Gastroesophageal sphincter (tissue), 3 donors: Measurements from ENCODE around the gene ARF1.

ENCODE experiments used
- CTCF ChIP-seq, 4 experiments: fragments of 200-600 bp in 2 of 4; fragments of 450-650 bp in 2 of 4; sonication (generic) in 1 of 4; IDR thresholded peaks; one replicate each; pipeline ENCODE4 v1.5.1; 2017 to 2019; ENCODE audit warnings: antibody characterized with exemption in 4 of 4, mild to moderate bottlenecking in 2 of 4, moderate library complexity in 2 of 4
- EP300 ChIP-seq: sonication (generic); formaldehyde crosslinking; IDR thresholded peaks from one replicate; pipeline ENCODE4 v1.6.1; 2017; ENCODE audit warnings: antibody characterized with exemption, mild to moderate bottlenecking
- POLR2A ChIP-seq, 2 donors: fragments of 450-650 bp; IDR thresholded peaks; one replicate each; pipeline ENCODE4 v1.6.1; 2017; ENCODE audit warnings: antibody characterized with exemption in 2 of 2, mild to moderate bottlenecking in 2 of 2, moderate library complexity in 1 of 2

DNA sequence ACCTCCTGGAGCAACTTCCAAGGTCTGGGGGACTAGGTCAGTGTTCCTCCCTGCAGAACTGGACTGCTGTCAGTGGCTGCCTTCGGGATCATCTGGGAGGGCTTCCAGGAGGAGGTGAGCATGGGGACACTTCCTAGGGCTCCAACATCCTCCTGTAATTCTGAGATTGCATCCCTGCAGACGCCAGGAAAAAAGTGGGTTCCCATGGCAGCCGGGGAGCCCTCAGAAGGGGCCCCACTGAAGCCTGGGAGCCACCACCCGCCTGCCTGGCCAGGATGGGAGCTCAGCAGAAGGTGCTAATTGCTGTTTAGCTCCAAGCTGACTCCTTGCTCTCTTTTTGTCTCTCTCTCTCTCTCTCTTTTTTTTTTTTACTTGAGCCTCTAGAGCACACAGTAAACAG lies 16.1 kb upstream of the ARF1 start:
- no peak for TF ChIP-seq CTCF (IDR thresholded peaks at IDR 0.05)
- no peak for TF ChIP-seq POLR2A (IDR thresholded peaks at IDR 0.05)
- no peak for TF ChIP-seq EP300
